ENCODE data around the gene MYH10. TPM values are rescaled to one million over a fixed set of nuclear protein-coding genes. Genes with fewer than 3 reads are reported as not detected.

Gene MYH10
- total RNA-seq, 8 experiments from 2014 or later: 67.1 to 263 (median 139) TPM

DNA sequence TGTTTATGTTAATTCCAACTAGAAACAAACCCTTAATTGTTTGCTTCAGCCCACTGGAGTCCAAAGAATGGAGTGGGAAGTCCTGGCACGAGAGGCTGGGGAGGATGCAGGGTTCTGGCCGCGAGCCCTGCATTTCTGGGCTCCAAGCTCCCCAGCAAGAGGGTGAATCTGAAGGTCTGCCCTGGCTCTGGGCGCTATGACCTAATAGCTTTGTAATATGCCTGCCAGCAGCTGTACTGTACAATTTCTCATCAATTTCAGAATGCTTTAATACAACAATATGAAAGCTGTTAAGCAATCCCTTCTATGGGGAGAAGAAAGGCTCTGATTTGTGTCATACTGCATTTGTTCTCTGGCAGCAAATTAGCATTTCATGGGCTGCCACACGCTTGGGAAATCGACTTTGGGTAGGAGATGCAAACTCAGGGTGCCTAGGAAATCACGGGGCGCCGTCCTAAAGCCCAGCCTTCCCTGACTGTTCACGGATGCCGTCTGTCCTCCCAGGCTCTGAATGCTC lies 151.0 kb downstream of the MYH10 start:
- H3K27ac ChIP-seq: no peak overlapping the region
- in situ Hi-C loops (cut with MboI; ENCODE audit: low pct_unique_long_range_greater_than_20kb in 2 of 9, low sequenced_read_pairs in 9 of 9, unreplicated experiment in 9 of 9): no loop called here
- no peaks in the 10 kb centered on the region for H3K4me1 ChIP-seq (replicated peaks in 1 of 2)

DNA sequence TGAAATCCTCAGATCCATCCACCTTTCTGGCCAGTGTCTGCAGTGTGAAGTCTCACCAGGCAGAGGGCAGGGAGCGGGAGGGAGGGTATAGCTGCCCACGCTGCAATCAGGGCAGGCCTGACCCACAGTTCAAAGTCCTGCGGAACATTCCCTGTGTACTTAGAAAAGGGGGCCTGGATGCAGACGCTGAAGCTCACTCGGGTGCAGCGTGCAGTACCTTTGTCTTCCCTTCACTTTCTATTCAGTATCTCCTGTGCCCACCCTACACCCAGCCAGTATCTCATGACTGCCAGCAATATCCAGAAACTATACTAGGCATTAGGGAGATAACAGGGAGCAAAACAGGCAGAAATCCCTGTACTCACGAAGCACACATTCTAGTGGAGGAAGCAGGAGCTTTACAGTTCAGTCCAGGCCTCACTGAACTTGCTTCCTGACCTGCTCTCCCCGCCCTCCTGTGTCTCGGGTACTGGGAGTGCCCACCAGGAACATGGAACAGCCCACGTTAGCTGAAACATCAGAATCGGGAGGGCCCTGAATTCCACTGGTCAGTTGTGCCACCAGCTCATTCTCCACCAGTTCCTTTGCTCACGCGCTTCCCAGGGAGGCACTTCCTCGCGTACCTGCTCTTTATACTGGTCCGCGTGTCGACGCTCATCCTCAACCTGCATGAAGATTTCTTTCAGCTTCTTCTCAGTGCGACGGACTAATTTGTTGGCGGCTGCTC lies 152.6 kb downstream of the MYH10 start:
- Histone ChIP-seq H3K4me1 (replicated peaks in 1 of 2) (no peaks in the 10 kb centered on the region), H3K4me3 (no peak overlapping the region), H3K27ac (no peak overlapping the region)
- in situ Hi-C loops (cut with MboI; ENCODE audit: low pct_unique_long_range_greater_than_20kb in 2 of 9, low sequenced_read_pairs in 9 of 9, unreplicated experiment in 9 of 9): no loop called here
- ATAC-seq (replicated peaks in 6 of 8): no peak
- WGBS, 10 experiments: 90 to 100% (median 98%) methylated on average over 2 to 11 of the region's 22 CpGs; no CpG with 5 or more reads in 3 of the 10 experiments

More for the DNA sequence above, 151.0 kb downstream of the MYH10 start:
- ATAC-seq (replicated peaks in 6 of 8): peak in 2 of 8 experiments; percentile 74 to 78
- H3K4me3 ChIP-seq: no peak overlapping the region
- 11 to 100% (median 88%) methylated on average over 2 to 8 of the region's 11 CpGs; no CpG with 5 or more reads in 1 of the 10 experiments for WGBS, 10 experiments

DNA sequence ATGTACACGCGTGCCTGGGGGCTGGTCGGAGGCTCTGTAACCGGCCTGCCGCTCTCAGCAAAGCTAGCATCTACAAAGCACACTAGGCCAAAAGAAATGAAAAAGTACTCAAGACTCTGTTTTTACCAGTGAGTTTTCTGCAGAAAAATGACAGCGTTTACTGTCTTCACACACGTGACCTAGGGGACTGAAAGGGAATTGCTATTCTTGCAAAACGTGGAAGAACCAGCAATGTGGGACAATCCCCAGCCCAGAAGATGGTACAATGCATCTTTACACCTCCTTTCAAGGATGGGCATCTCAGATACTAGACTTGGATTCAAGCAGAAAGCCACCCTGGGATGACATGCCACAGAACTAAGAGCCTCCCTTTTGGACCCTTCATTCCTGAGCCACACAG lies 153.4 kb downstream of the MYH10 start:
- no peak overlapping the region for H3K4me3 ChIP-seq
- no peak overlapping the region for H3K27ac ChIP-seq
- no peak for ATAC-seq (replicated peaks in 6 of 8)
- WGBS, 10 experiments: 80 to 100% (median 94%) methylated on average over 2 to 7 of the region's 8 CpGs; no CpG with 5 or more reads in 4 of the 10 experiments
- in situ Hi-C loops (cut with MboI; ENCODE audit: low pct_unique_long_range_greater_than_20kb in 2 of 9, low sequenced_read_pairs in 9 of 9, unreplicated experiment in 9 of 9): no loop called here
- no peaks in the 10 kb centered on the region for H3K4me1 ChIP-seq (replicated peaks in 1 of 2)

DNA sequence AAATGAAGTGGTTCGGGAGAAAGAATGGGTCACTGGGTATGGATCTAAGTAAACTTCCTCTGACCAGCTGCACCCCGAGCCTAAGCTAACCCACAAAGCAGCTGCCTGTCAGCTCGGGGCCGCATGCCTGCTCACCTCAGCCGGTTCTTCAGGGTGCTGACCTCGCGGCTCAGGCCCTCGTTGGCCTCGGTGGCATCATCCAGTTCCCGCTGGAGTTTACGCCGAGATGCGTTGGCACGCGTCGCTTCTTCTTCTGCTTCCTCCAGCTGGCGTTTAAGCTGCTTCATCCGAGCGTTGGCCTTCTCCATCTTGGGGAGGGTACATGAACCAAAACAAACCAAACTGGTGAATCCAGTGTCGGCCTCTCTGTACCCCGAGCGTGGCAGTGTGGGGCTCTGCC lies 153.8 kb downstream of the MYH10 start:
- in situ Hi-C loops (cut with MboI; ENCODE audit: low pct_unique_long_range_greater_than_20kb in 2 of 9, low sequenced_read_pairs in 9 of 9, unreplicated experiment in 9 of 9): no loop called here
- Histone ChIP-seq H3K4me1 (replicated peaks in 1 of 2) (no peaks in the 10 kb centered on the region), H3K27ac (no peak overlapping the region), H3K4me3 (no peak overlapping the region)
- 88 to 100% (median 94%) methylated on average over 3 to 15 of the region's 22 CpGs; no CpG with 5 or more reads in 3 of the 10 experiments for WGBS, 10 experiments
- ATAC-seq (replicated peaks in 6 of 8): peak in 2 of 8 experiments; percentile 6 to 16

DNA sequence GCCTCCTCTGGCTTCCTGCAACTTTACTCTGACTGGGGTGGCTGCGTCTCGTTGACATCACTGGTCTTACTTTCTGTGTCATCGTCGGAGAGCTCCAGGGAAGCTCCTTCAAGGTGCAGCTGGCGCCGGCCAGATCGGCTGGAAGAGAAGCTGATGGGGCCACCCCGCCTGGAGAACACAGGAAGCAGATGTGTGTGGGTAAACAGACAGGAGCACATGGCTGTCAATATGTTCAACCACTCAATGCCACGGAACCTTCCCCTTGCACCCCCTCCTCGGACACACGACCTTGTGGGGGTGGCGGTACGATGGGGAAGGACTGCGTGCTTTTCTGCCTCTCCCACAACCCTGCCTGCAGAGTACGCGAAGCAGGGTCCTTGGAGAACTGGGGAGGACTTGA lies 154.7 kb downstream of the MYH10 start:
- in situ Hi-C loops (cut with MboI; ENCODE audit: low pct_unique_long_range_greater_than_20kb in 2 of 9, low sequenced_read_pairs in 9 of 9, unreplicated experiment in 9 of 9): no loop called here
- no peak overlapping the region for H3K4me3 ChIP-seq
- H3K27ac ChIP-seq: no peak overlapping the region
- peak in 4 of 8 experiments; percentile 12 to 18 (median 12) for ATAC-seq (replicated peaks in 6 of 8)
- H3K4me1 ChIP-seq (replicated peaks in 1 of 2): no peaks in the 10 kb centered on the region
- 86 to 100% (median 100%) methylated on average over 1 to 4 of the region's 16 CpGs; no CpG with 5 or more reads in 5 of the 10 experiments for WGBS, 10 experiments

DNA sequence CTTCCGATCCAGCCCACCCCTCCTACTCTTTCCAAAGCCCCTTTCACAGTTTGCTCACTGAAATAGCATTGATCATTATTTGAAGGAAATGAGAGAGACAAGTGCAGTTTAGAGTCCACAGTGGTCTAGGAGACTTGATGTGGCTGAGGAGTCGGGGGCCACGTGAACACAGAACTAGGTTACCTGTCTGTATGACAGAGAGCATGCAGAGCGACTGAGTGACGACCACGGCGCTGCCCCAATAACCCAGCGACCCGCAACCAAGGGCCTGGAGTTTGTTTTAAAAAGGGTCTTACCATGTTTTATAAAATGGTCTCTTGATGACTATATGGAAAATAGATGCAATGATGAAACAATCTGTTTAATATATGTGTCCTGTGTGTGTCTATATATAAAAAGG lies 155.3 kb downstream of the MYH10 start:
- peak in 2 of 8 experiments; percentile 13 to 30 for ATAC-seq (replicated peaks in 6 of 8)
- no peak overlapping the region for H3K4me3 ChIP-seq
- no peak overlapping the region for H3K27ac ChIP-seq
- H3K4me1 ChIP-seq (replicated peaks in 1 of 2): no peaks in the 10 kb centered on the region
- WGBS, 10 experiments: 79 to 100% (median 98%) methylated on average over 1 to 8 of the region's 9 CpGs; no CpG with 5 or more reads in 1 of the 10 experiments
- in situ Hi-C loops (cut with MboI; ENCODE audit: low pct_unique_long_range_greater_than_20kb in 2 of 9, low sequenced_read_pairs in 9 of 9, unreplicated experiment in 9 of 9): no loop called here

DNA sequence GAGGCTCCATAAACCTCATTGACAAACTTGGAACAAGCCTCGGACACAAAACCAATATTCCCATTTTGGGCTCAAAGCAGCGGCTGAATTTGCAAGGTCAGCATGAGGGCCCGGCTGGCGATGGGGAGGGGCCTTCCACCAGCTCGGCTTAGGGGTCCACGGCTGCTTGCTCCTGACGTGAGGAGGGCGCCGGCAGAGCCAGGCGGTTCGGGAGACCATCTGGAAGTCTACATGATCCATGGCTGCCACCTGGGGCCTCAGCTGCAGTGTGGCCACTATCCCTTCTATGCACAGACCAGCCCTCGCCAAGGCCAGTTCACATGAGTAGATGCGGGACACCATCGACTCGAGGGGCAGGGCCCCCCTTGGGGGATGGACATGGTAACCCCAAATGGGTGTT lies 155.7 kb downstream of the MYH10 start:
- Histone ChIP-seq H3K4me3 (no peak overlapping the region), H3K4me1 (replicated peaks in 1 of 2) (no peaks in the 10 kb centered on the region), H3K27ac (no peak overlapping the region)
- ATAC-seq (replicated peaks in 6 of 8): peak in 4 of 8 experiments; percentile 10 to 34 (median 19)
- in situ Hi-C loops (cut with MboI; ENCODE audit: low pct_unique_long_range_greater_than_20kb in 2 of 9, low sequenced_read_pairs in 9 of 9, unreplicated experiment in 9 of 9): no loop called here
- 78 to 100% (median 93%) methylated on average over 1 to 10 of the region's 15 CpGs; no CpG with 5 or more reads in 2 of the 10 experiments for WGBS, 10 experiments

DNA sequence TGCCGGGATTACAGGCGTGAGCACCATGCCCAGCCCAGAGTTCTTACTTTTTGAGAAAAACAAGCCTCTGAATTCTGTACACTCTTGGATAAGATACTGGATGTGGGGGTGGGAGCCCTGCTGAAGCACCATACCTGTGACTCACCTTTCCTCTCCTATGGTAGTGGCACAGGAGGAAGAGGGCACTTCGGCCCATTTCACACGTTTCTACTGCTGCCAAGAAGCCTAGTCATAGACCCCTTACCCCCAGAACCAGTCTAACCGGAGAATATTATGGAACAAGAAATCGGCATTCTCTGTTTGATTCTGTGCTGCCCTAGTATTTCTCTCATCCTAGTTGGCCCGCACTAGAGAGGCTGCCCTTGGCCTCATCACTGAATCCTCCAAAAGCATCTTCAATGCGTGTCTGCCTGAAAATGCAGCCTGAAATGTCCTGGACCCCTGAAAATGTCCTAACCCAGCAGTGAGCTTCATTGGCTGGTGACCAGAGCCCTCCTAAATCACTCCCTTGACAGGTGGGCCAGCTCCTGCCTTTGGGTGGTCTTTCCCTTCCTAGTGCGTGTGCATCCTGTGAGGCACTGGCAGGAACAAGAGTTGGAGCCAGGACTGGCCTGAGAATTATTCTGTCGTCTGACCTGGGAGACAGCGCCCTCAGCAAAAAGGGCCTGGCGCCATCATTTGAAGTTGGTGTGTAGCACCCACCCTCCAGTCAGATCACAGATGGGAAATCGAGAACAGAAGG lies 156.9 kb downstream of the MYH10 start:
- H3K4me1 ChIP-seq (replicated peaks in 1 of 2): no peaks in the 10 kb centered on the region
- ATAC-seq (replicated peaks in 6 of 8): no peak
- no peak overlapping the region for H3K27ac ChIP-seq
- in situ Hi-C loops (cut with MboI; ENCODE audit: low pct_unique_long_range_greater_than_20kb in 2 of 9, low sequenced_read_pairs in 9 of 9, unreplicated experiment in 9 of 9): no loop called here
- H3K4me3 ChIP-seq: no peak overlapping the region
- 73 to 100% (median 92%) methylated on average over 1 to 11 of the region's 13 CpGs; no CpG with 5 or more reads in 1 of the 10 experiments for WGBS, 10 experiments

DNA sequence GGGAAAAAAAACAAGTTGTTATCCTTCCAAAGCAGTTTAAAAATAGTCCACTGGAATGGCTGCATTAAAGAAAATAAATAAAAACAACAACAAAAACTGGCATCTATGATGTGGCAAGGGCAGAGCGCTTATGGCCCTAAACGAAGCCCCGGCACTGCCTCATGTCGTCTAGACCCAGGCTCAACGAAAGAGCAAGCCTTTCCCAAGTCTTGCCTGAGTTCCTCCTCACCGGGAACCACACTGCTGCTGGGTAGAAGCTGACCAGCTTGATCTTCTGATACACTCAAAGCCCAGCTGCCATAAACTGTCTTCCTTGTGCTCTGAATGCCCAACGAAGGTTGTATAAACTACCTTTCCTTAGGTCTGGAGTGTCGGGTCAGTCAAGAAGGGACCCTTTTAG lies 157.9 kb downstream of the MYH10 start:
- Histone ChIP-seq H3K4me3 (no peak overlapping the region), H3K27ac (no peak overlapping the region), H3K4me1 (replicated peaks in 1 of 2) (no peaks in the 10 kb centered on the region)
- in situ Hi-C loops (cut with MboI; ENCODE audit: low pct_unique_long_range_greater_than_20kb in 2 of 9, low sequenced_read_pairs in 9 of 9, unreplicated experiment in 9 of 9): no loop called here
- 80 to 97% (median 87%) methylated on average over 2 to 6 of the region's 8 CpGs; no CpG with 5 or more reads in 4 of the 10 experiments for WGBS, 10 experiments
- ATAC-seq (replicated peaks in 6 of 8): no peak

DNA sequence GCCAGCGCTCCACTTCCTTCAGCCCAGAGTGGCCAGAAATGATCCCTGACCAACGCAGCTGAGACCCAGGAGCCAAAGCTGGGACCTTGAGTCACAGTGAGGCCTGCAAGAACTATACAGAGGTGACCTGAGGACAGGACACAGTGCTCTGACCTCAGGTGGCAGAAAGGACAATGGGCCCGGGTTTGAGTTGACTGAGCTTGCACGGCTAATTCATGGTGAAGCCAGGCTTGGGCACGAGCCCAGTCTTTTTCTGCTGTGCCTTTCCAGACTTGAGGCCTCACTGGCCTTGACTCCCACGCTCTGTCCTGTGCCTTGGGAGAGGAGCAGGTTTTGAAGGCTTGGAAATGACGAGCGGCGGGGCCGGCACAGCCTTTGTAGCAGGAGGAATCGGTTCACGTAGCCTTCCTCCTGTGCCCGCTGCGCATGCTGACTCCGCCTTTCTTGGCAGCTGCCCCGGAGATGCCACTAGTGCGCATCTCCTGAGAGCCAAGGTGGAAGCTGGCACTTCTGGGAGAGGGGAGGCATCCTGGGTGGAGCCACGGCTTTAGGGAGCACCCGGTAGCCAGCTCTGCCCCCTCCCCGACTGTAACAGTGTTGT lies 160.0 kb downstream of the MYH10 start:
- Histone ChIP-seq H3K4me1 (replicated peaks in 1 of 2) (peaks cover 0 to 6% of the 10 kb centered on the region in 2 donors), H3K4me3 (no peak overlapping the region), H3K27ac (no peak overlapping the region)
- WGBS, 10 experiments: 74 to 100% (median 80%) methylated on average over 1 to 9 of the region's 20 CpGs; no CpG with 5 or more reads in 4 of the 10 experiments
- in situ Hi-C loops (cut with MboI; ENCODE audit: low pct_unique_long_range_greater_than_20kb in 2 of 9, low sequenced_read_pairs in 9 of 9, unreplicated experiment in 9 of 9): no loop called here
- ATAC-seq (replicated peaks in 6 of 8): peak in 3 of 8 experiments; percentile 6 to 26 (median 16)

DNA sequence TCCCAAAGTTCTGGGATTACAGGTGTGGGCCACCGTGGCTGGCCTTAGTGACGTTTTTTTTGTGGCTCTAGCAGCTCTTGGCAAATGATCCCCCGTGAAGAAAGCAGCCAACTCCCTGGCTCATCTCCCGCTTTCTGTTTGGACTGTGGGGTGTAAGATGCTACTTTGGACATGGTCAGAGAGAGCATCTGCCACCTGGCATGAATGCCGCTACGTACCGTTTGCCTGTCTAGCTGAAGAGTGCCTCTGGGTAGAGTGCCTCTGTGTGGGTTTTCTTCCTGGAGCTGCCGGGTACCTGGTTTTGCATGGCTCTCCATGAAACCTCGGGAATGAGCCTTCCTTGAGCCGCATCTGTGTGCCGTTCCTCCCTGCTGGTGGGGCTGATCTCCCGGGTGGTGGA lies 160.6 kb downstream of the MYH10 start:
- WGBS, 10 experiments: 69 to 100% (median 92%) methylated on average over 1 to 9 of the region's 12 CpGs; no CpG with 5 or more reads in 4 of the 10 experiments
- ATAC-seq (replicated peaks in 6 of 8): no peak
- in situ Hi-C loops (cut with MboI; ENCODE audit: low pct_unique_long_range_greater_than_20kb in 2 of 9, low sequenced_read_pairs in 9 of 9, unreplicated experiment in 9 of 9): no loop called here

DNA sequence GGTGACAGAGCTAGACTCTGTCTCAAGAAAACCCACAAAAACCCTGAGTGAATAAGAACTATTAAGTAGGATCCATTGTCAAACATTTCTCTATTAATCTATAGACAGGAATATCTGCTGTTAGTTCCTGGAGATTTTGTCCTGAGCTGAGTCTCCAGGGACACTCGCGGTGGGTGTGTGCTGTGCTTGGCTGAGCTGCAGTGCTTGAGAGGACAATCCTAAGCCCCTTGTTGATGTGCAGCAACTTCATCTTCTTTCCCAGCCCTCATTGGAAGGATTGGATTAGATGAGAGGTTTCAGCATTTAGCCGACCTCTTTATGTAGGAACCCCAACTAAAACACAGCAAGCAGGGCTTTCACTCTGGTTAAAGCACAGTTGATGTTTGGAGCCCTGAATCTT lies 161.5 kb downstream of the MYH10 start:
- in situ Hi-C loops (cut with MboI; ENCODE audit: low pct_unique_long_range_greater_than_20kb in 2 of 9, low sequenced_read_pairs in 9 of 9, unreplicated experiment in 9 of 9): no loop called here
- 100% methylated on average over 2 of the region's 3 CpGs; no CpG with 5 or more reads in 9 of the 10 experiments for WGBS, 10 experiments

More for the DNA sequence above, 160.6 kb downstream of the MYH10 start:
- no peak overlapping the region for H3K27ac ChIP-seq
- no peak overlapping the region for H3K4me3 ChIP-seq
- H3K4me1 ChIP-seq (replicated peaks in 1 of 2): peaks cover 4 to 6% of the 10 kb centered on the region in 2 donors

DNA sequence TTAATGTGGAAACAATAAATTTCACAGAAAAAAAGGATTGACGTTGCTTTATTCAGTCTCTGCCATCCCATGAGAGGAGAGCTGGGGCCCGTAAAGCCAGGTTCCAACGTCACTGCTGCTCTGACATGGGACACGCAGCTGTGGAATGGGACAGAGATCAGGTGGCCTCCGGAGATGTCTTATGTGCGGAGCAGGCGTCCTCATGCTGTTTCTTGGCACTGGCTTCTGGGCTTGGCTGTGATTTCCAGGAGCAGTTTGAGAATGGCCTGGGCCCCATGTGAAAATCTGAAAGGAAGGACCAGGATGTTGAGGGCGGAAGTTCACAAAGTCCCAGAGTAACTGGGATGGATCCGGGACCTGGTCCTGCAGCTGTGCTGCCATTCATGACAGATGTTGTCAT lies 162.4 kb downstream of the MYH10 start:
- Histone ChIP-seq H3K4me1 (replicated peaks in 1 of 2) (peaks cover 6% of the 10 kb centered on the region in 2 donors), H3K27ac (no peak overlapping the region), H3K4me3 (no peak overlapping the region)
- in situ Hi-C loops (cut with MboI; ENCODE audit: low pct_unique_long_range_greater_than_20kb in 2 of 9, low sequenced_read_pairs in 9 of 9, unreplicated experiment in 9 of 9): no loop called here
- 0 to 100% (median 78%) methylated on average over 1 to 6 of the region's 9 CpGs; no CpG with 5 or more reads in 2 of the 10 experiments for WGBS, 10 experiments
- no peak for ATAC-seq (replicated peaks in 6 of 8)

More for the DNA sequence above, 161.5 kb downstream of the MYH10 start:
- H3K4me1 ChIP-seq (replicated peaks in 1 of 2): peaks cover 6% of the 10 kb centered on the region in 2 donors
- no peak for ATAC-seq (replicated peaks in 6 of 8)
- no peak overlapping the region for H3K4me3 ChIP-seq
- H3K27ac ChIP-seq: no peak overlapping the region
